DMS53 (cell line): Measurements from ENCODE around the gene RHOXF1.
"Not testable (repeated sequence)": the region's sequence is repeated elsewhere in the genome, so short reads cannot be mapped to it uniquely, and the experiment has no call there.

ENCODE experiments used
- DNase-seq: peaks from one replicate; lab custom pipeline; 2025; lab: John Stamatoyannopoulos, UW

Gene RHOXF1, protein sequence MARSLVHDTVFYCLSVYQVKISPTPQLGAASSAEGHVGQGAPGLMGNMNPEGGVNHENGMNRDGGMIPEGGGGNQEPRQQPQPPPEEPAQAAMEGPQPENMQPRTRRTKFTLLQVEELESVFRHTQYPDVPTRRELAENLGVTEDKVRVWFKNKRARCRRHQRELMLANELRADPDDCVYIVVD

DNA sequence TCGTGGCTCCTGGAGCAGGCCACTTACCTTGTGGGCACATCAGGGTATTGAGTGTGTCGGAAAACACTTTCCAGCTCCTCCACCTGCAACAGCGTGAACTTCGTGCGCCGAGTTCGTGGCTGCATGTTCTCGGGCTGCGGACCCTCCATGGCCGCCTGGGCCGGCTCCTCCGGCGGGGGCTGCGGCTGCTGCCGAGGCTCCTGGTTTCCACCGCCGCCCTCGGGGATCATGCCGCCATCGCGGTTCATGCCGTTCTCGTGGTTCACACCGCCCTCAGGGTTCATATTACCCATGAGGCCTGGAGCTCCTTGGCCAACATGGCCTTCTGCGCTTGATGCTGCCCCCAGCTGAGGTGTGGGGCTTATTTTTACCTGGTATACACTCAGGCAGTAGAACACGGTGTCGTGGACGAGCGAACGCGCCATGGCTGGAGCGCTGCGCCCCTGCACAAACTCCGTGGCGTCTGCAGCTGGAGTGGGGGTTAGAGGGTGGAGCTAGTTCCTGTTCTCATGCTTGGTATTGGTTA is at the start of gene RHOXF1:
RHOXF1 (minus strand) TSS at position 476 of the 526 bp plus-strand sequence; CDS start at position 425, 51 bp downstream.
- no peak for DNase-seq

GRCh38 chrX:120159086-120159485 is 43.4 kb upstream of the RHOXF1 start:
- not testable (repeated sequence) for DNase-seq

- not testable (repeated sequence) for DNase-seq
These were observed 42.6 kb upstream of the RHOXF1 start, which contains the start of gene RHOXF2 for GRCh38 chrX:120158313-120158712. Gene RHOXF2, plus strand, starts transcription at chrX:120158613. Its CDS starts 138 bp downstream, at chrX:120158751.

DNA sequence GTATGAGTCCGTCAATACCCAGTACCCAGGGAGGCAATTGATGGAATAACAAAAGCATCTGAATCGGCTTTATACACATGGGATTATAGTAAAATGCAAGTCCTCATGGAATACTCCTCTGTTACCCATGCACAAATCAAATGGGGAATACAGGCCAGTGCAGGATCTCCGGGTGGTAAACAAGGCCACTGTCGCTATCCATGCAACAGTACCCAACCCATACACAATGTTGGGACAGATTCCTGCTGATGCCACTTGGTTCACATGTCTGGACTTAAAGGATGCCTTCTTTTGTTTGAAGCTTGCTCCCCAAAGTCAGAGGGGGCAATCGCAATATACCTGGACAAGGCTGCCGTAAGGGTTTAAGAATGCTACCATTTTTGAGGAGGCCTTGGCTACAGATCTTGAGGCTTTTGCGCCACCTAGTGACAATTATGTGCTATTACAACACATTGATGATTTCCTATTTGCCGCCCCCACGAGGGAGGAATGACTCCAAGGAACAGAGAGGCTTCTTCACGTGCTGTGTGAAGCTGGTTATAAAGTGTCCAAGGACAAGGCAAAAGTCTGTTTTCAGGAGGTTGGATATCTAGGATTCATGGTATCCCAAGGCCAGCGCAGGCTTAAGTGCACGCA is 34.5 kb upstream of the RHOXF1 start:
- not testable (repeated sequence) for DNase-seq

GRCh38 chrX:120147537-120147936 is 31.8 kb upstream of the RHOXF1 start:
- peak; percentile 27 for DNase-seq

DNA sequence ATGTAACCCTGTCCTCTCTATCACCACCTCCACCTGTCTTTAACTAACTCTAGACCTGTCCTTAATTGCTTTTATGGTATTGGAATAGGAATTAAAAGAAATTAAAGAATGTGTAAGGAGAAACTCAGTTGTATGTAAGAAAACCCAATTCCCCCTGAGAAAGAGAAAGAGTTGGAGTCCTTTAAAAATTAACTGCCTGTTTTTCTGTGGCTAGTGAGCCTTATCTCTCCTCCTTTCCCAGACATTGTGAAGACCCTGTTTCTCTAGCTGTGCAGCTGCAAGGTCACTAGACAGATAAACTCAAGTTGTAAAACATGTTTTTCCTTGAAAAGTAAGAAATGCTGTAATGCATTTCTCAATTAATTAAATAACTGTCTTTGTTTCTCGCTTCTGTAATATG is 30.6 kb upstream of the RHOXF1 start:
- not testable (repeated sequence) for DNase-seq

GRCh38 chrX:120145295-120145925 is 29.7 kb upstream of the RHOXF1 start:
- no peak for DNase-seq

DNA sequence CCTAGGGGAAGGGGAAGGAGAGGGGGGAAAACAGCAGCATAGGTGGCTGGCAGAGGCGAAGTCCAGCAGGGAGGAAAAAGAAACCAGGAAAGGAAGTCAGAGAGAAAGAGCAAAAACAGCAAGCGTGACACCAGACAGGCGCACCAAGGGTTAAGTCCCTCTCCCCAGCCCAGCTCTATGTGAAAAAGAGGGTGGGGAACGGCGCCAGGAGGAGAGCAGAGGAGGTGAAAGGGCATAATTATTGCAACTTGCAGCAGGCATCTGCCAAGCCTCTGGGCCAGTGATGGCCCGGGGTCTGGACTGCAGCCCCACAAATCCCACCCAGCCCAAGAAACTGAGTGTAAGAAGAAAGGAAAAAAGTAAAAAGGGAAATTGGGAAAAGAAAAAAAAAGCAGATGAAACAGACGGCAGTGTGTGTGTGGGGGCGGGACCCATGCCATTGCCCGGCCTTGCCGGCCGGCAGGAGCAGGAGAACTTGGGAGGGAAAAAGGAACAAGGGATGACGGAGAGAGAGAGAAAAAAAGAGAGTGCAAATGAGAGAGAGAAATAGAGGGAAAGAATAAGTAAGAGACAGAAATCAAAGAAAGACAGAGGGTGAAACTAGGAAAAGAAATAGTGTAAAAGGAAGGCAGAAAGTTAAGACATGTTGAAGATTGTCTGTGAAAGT is 28.6 kb upstream of the RHOXF1 start:
- DNase-seq = no peak

- DNase-seq = no peak
These were observed 24.7 kb upstream of the RHOXF1 start for GRCh38 chrX:120140293-120140981.

DNA sequence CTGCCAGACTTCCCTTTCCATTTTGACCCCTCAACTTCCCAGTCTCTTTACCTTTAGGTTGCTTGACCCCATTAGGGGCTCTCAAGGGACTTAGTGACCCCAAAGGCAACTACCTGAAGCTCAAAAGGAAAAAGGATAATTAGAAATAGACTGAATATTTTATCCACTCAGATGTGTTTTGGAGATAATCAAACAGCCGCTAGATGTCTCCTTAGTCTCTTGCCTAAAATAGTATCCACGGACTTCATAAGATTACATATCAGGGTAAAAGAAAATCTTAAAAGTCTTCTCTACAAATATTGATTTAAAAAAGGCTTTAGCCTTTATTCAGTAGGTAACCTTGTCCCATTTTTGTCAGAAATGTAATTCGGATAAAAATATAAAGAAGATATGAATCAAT is 21.7 kb upstream of the RHOXF1 start:
- no peak for DNase-seq

GRCh38 chrX:120136840-120137239 is 21.1 kb upstream of the RHOXF1 start:
- DNase-seq = no peak

GRCh38 chrX:120136128-120136527 is 20.4 kb upstream of the RHOXF1 start:
- DNase-seq = no peak

DNA sequence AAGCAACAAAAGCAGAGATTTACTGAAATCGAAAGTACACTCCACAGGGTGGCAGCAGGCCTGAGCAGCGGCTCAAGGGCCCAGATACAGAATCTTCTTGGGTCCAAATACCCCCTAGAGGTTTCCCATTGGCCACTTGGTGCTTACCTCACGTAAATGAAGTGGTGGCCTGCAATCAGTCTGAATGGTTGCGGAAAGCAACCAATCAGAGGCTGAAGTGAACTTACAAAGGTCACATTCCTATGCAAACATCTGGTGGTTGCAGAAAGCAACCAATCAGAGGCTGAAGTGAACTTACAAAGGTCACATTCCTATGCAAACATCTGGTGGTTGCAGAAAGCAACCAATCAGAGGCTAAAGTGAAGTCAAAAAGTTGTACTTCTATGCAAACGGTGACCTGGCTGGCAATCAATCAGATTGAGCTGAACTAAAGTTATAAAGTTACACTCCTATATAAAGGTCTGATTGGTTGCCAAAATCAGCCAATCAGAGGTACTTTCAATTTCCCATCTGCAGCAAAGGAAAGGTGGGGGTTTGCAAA is 12.7 kb upstream of the RHOXF1 start:
- not testable (repeated sequence) for DNase-seq

DNA sequence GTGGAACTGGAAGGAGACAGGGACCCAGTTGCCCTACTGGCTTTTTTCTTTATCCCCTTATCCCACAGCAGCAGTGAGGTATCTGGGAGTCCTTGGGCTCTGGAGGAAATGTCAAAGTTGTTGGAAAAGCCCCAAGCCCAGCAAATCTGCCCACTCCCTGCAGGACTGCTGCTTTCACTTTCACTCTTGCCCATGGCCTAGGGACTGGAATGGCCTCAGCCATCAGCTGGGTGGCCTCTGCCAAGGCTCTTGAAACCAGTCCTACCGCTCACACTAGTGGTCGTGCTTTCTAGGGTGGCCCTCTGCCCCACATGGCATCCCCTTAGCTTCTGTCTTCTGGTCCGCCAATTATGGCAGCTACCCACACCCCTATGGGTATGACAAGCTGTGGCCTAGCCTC is 9.7 kb upstream of the RHOXF1 start:
- peak; percentile 8 for DNase-seq

DNA sequence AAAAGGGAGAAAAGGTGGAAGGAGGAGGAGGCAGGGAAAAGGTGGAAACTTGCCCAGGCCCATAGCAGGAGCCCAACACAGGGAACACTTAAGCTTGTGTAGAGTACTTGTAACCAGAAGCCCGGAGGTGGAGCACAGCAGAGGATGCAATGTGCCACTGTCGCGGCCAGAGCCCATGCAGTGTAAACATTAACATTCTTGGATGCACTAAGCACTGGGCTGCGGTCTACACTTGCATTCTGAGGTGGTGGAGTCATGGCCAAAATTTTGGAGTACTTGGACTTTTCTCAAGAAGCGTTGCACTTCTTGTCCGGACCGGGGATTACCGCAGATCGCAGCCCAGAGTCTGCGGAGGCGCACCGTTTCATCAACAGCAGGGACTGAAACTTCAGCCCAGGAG is 4.5 kb upstream of the RHOXF1 start:
- DNase-seq = peak; percentile 43

GRCh38 chrX:120111611-120112010 is 4.1 kb downstream of the RHOXF1 start:
- DNase-seq = no peak

- DNase-seq = no peak
These were observed 6.3 kb downstream of the RHOXF1 start for GRCh38 chrX:120109378-120109777.

DNA sequence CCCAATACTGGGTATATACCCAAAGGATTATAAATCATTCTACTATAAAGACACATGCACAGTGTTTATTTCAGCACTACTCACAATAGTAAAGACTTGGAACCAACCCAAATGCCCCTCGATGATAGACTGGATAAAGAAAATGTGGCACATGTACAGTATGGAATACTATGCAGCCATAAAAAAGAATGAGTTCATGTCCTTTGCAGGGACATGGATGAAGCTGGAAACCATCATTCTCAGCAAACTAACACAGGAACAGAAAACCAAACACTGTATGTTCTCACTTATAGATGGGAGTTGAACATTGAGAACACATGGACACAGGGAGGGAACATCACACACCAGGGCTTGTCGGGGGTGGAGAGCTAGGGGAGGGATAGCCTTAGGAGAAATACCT is 11.0 kb downstream of the RHOXF1 start:
- DNase-seq = not testable (repeated sequence)

DNA sequence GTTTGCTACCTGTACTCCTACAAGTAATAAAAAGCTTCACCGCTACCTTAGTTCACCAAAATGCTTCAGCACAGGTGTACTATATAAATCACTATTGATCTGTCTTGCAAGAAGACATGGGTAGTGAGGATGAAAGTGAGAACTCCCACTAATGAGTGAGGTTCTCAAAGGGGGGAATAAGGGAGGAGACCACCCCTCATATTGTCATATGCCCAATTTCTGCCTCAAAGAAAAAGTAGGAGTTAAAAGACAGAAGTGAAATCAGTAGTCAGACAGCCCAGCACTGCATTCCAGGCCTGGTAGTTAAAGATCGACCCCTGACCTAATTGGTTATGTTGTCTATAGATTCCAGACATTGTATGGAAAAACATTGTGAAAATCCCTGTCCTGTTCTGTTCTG is 14.7 kb downstream of the RHOXF1 start:
- DNase-seq = not testable (repeated sequence)

DNA sequence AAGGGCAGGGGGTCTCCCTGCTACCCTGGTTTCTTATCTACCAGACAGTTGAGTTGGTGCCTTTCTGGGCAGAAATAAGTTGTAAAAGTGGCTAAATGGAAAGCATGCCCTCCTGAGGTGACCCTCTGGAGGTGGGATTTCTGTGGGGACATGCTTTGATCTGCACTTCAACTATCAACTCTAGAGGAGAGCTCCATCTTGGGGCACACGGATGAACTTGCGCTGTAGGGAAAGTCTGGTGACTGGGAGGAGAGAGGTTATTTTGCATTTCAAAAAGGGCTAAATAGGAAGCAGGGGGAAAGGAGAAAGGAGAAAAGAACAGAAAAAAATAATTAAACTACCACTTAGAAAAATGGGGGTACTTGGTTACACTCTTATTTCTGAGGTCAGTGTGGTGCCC is 25.5 kb downstream of the RHOXF1 start:
- DNase-seq = no peak

- no peak for DNase-seq
These were observed 28.3 kb downstream of the RHOXF1 start for GRCh38 chrX:120087289-120088017.
